Omental fat pad (tissue), 4 donors: Measurements from ENCODE around the gene OR2M2. TPM values are rescaled to one million over a fixed set of nuclear protein-coding genes. Genes with fewer than 3 reads are reported as not detected.

Experiments used
- ATAC-seq: fragments of 150-250 bp; one replicate; pipeline ENCODE4 v1.9.1; 2016; ENCODE audit warnings: mild to moderate bottlenecking, moderate library complexity; ENCODE audit not compliant: low FRiP score
- DNase-seq: peaks from one replicate; pipeline ENCODE4 v3.0.0-alpha.2; 2019; ENCODE audit warnings: low spot score
- total RNA-seq, 4 donors: library from RNA; depleted of rRNA; stranded (reverse); fragments of >200 nt; gene quantifications; one replicate each; pipeline ENCODE4 v1.1.0, GENCODE V29; 2016
- TF ChIP-seq, protein P1 (sequence below), 3 donors: fragments of 450-650 bp; IDR thresholded peaks; one replicate each; pipeline ENCODE4 v1.5.1; 2016 to 2017; ENCODE audit warnings: antibody characterized with exemption in 3 of 3, mild to moderate bottlenecking in 3 of 3, moderate library complexity in 2 of 3

OR2M2 gene
- total RNA-seq, 4 donors from 2014 or later = not detected

DNA sequence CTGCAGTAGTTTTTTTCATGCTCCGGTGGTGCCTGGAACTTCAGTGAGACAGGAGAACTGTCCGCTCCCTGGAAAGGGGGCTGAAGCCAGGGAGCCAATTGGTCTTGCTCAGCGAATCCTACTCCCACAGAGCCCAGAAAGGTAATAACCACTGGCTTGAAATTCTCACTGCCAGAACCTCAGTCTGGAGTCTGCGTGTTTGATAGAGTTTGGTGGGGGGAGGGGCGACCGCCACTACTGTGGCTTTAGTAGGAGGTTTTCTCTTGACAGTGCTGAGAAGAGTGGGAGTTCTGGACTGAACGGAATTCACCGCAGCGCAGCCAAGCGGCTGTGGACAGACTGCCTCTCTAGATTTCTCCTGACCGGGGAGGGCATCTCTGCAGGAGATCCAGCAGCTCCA lies 14.4 kb downstream of the OR2M2 start:
- TF ChIP-seq, protein P1, sequence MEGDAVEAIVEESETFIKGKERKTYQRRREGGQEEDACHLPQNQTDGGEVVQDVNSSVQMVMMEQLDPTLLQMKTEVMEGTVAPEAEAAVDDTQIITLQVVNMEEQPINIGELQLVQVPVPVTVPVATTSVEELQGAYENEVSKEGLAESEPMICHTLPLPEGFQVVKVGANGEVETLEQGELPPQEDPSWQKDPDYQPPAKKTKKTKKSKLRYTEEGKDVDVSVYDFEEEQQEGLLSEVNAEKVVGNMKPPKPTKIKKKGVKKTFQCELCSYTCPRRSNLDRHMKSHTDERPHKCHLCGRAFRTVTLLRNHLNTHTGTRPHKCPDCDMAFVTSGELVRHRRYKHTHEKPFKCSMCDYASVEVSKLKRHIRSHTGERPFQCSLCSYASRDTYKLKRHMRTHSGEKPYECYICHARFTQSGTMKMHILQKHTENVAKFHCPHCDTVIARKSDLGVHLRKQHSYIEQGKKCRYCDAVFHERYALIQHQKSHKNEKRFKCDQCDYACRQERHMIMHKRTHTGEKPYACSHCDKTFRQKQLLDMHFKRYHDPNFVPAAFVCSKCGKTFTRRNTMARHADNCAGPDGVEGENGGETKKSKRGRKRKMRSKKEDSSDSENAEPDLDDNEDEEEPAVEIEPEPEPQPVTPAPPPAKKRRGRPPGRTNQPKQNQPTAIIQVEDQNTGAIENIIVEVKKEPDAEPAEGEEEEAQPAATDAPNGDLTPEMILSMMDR (IDR thresholded peaks at IDR 0.05) = no peak
- DNase-seq (no peak), ATAC-seq (no peak)

DNA sequence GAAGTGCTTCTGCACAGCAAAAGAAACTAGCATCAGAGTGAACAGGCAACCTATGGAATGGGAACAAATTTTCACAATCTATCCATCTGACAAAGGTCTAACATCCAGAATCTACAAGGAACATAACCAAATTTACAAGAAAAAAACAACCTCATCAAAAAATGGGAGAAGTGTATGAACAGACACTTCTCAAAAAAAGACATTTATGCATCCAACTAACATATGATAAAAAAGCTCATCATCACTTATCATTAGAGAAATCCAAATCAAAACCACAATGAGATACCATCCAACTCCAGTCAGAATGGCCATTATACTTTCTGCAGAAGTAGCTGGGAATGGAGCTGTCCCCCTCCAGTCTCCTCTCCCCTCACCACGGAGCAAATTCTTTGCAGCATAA lies 19.5 kb downstream of the OR2M2 start:
- TF ChIP-seq, protein P1 (IDR thresholded peaks at IDR 0.05) = no peak
- ATAC-seq (no peak), DNase-seq (no peak)

DNA sequence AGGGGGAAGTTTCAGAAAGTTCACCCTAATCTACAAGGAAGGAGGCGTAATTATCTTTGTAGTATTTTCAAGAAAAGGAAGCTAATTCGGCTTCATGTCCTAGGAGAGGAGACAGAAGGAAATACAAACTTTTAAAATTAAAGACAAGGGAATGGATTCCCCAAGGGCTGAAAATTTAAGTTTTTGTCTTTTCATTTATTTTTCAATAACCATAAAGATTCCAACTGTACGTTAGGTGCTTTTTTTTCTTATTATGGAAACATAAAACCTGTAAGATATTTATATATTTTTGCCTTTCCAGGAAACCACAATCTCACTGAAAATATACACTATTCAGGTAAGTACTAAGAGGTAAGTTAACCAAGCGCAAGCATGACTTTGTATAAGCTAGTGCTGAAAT lies 22.3 kb downstream of the OR2M2 start, which contains the start of gene OR2M3:
Gene OR2M3 (plus strand): TSS at position 301 of the 400 bp plus-strand sequence. CDS start 5,803 bp downstream, outside the sequence.
- TF ChIP-seq, protein P1 (IDR thresholded peaks at IDR 0.05) = no peak
- no peak for ATAC-seq
- no peak for DNase-seq

DNA sequence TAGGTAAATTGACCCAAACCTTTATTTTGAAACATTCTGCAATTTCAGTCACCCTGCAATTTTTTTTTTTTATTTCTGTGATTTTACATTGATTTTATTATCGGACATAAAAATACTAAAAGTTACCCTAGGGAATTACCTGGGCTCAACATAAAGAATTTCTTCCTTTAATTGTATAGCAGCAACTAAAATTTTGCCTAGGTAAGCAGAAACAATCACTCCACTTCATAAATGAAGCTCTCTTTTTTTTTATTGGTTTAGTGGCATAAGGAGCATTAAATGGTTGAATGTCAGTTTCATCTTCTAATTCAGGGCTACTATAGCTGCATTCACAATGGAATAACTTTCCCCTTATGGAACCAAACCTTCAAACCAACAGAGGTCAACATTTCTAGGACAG lies 41.3 kb downstream of the OR2M2 start:
- no peak for ATAC-seq
- no peak for DNase-seq
- TF ChIP-seq, protein P1 (IDR thresholded peaks at IDR 0.05) = no peak

DNA sequence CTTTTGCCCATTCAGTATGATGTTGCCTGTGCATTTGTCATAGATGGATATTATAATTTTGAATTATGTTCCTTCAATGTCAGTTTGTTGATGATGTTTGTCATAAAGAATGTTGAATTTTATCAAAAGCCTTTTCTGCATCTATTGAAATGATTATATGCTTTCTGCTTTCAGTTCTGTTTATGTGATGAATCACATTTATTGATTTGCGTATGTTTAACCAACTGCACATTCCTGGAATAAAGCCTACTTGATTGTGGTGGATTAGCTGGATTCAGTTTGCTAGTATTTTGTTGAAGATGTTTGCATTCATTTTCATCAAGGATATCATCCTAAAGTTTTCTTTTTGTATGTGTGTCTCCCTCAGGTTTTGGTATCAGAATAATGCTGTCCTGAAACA lies 50.9 kb downstream of the OR2M2 start:
- TF ChIP-seq, protein P1 (IDR thresholded peaks at IDR 0.05) = no peak
- ATAC-seq = no peak
- DNase-seq = no peak

DNA sequence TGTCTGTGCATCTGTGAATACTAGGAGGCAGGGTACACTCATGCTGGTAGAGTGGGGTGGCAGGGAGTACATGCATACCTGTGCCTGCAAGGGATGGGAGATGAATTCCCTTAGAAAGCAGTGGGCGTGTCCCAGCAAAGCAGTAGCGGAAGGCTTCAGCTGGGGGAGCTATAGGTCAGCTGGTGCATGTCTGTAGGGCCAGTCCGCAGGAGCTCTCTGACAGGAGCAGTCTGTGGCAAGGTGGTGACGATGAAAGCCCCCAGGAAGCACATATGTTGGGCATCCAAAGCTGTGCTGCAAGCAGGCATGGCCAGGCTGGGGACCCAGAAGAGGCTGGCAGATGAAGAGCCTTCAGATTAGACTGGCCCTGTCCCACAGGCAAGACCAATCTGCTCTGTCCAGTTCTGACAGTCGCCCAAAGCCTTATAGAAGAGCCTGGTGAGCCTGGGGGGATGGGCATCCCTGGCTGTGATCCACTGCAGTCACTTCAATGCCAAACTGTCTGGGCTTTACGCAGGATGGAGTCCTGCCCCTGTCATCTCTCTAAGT lies 54.8 kb downstream of the OR2M2 start:
- DNase-seq = no peak
- TF ChIP-seq, protein P1 (IDR thresholded peaks at IDR 0.05) = no peak
- ATAC-seq = no peak

Other genes with a start within 250 kb of the OR2M2 start
- gene OR2AJ1, start 249.9 kb upstream of the OR2M2 start, total RNA-seq = not detected
- not detected for gene OR2L8, start 226.0 kb upstream of the OR2M2 start, total RNA-seq
- gene OR2AK2, start 209.6 kb upstream of the OR2M2 start, total RNA-seq = not detected
- not detected for gene OR2L5, start 161.2 kb upstream of the OR2M2 start, total RNA-seq
- under 1 TPM in 1 of 4 donors, not detected in 3; 0.19 TPM for gene OR2L2, start 144.8 kb upstream of the OR2M2 start, total RNA-seq
- gene OR2L3, start 128.0 kb upstream of the OR2M2 start, total RNA-seq = not detected
- gene OR2L13, start 79.6 kb upstream of the OR2M2 start, total RNA-seq = not detected
- gene OR2M5, start 29.7 kb upstream of the OR2M2 start, total RNA-seq = not detected
- not detected for gene OR2M3, start 22.4 kb downstream of the OR2M2 start, total RNA-seq
- not detected for gene OR2M4, start 56.6 kb downstream of the OR2M2 start, total RNA-seq
- gene OR2T33, start 103.2 kb downstream of the OR2M2 start, total RNA-seq = under 1 TPM in 1 of 4 donors, not detected in 3; 0.69 TPM
- gene OR2T12, start 128.6 kb downstream of the OR2M2 start, total RNA-seq = not detected
- gene OR2M7, start 149.7 kb downstream of the OR2M2 start, total RNA-seq = not detected
- gene OR14C36, start 174.0 kb downstream of the OR2M2 start, total RNA-seq = not detected
- not detected for gene OR2T4, start 186.8 kb downstream of the OR2M2 start, total RNA-seq
- gene OR2T6, start 200.9 kb downstream of the OR2M2 start, total RNA-seq = not detected
- gene OR2T1, start 228.2 kb downstream of the OR2M2 start, total RNA-seq = not detected